LNCAP (cell line): ENCODE data around the gene ERCC8.

ENCODE experiments used
- TF ChIP-seq, protein P1 (sequence below): fragments of 450-650 bp; IDR thresholded peaks from 2 replicates; pipeline ENCODE4 v1.5.1; 2017; ENCODE audit warnings: mild to moderate bottlenecking

The ERCC8 gene

DNA sequence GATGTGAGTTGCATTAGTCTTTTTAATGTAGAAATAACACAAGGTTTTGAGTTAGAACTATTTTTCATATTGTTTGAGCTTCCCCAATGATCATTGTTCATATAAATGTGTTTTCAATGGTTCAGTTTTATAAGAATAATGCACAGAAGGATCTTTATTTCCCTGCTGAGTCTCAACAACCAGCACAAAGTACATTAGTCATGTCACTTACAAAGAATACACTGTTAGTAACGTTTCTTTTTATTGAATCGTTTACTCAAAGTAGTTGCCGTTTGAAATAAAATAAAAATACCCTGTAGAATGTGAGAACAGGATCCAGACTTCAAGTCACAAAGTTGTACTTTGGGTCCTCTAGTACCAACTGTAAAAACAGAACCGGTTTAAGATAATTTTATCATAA is 41.5 kb downstream of the ERCC8 start:
- TF ChIP-seq, protein P1, sequence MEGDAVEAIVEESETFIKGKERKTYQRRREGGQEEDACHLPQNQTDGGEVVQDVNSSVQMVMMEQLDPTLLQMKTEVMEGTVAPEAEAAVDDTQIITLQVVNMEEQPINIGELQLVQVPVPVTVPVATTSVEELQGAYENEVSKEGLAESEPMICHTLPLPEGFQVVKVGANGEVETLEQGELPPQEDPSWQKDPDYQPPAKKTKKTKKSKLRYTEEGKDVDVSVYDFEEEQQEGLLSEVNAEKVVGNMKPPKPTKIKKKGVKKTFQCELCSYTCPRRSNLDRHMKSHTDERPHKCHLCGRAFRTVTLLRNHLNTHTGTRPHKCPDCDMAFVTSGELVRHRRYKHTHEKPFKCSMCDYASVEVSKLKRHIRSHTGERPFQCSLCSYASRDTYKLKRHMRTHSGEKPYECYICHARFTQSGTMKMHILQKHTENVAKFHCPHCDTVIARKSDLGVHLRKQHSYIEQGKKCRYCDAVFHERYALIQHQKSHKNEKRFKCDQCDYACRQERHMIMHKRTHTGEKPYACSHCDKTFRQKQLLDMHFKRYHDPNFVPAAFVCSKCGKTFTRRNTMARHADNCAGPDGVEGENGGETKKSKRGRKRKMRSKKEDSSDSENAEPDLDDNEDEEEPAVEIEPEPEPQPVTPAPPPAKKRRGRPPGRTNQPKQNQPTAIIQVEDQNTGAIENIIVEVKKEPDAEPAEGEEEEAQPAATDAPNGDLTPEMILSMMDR, result no peak

DNA sequence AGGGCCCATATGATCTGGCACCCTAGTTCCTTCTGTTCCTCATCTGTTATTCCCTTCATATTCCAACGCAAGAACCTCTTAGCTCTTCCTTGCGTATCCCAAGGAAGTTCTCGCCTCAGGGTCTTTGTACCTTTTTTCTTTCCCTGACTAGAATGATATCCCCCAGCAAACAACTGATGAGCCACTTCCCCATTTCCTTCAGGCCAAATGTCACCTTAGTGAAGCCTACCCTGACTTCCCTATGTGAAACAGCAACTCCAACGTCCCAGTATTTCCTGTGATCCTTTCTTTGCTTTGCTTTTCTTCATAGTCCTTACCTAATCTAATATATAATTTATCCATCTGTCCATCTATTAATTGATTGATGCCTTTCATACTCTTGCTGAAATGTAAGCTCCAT is 47.9 kb downstream of the ERCC8 start:
- TF ChIP-seq, protein P1, result no peak

DNA sequence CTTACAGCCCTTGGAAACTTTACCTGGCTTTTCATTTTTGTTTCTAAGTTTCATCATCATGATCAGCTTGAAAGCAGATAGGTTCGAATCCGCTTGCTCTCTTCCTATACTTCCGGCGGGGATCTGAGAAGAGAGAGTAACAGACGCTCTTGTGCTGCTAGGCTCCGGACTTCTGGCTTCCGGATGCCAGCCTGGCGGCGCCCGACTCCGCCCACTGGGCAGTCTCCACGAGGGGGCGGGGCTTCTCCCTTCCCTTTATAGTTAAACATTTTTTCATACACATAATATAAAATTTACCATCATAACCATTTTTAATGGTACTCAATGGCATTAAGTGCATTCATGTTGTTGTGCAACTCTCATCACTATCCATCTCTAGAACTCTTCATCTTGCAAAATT is 51.3 kb downstream of the ERCC8 start:
- TF ChIP-seq, protein P1, result no peak

DNA sequence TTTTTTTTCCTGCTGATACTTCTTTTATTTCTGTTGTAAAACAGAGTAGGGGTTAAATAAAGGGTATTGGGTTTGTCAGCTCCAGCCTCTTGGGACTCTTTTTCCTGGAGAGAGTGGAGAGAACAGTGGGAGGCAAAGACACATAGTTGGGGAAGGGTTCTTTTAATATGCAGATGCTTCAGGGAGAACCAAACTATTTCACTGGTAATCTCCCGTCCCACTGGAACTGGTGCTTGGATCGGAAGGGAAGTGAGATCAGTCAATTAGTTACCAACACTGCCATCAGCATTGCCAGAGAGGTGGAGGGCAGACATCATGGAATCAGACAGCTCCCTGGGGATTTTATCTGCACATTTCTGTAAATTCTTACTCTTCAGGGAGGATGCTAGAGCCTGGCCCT is 53.2 kb downstream of the ERCC8 start:
- TF ChIP-seq, protein P1, result no peak

DNA sequence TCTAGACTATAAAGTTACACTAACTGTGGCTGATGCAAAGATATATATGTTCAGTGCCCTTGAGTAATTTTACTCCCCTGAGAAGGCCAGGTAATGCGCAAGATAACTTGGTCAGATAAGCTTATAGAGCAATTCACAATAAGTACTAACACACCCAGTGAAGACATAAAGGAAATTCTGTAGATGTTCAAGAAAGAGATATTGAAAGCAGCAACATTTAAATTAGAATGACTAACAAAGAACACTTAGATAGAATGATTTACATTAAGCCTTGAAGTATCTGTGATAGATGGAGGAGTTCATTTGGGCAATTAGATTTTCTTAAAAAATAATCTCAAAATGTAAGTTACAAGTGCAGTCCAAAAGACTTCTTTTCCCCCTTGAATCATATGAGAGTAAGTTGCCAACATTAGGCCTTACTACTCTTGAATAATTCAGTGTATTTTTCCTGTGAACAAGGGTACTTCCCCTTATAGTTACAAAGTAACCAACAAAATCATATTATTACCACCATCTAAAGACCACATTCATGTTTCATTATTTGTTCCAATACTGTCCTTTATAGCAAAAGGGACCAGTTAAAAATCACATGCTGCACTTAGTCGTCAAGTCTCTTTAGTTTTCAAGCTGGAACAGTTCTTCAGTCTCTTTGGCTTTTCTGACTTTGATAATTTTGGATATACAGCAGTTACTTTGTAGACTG is 56.4 kb downstream of the ERCC8 start:
- TF ChIP-seq, protein P1, result no peak

DNA sequence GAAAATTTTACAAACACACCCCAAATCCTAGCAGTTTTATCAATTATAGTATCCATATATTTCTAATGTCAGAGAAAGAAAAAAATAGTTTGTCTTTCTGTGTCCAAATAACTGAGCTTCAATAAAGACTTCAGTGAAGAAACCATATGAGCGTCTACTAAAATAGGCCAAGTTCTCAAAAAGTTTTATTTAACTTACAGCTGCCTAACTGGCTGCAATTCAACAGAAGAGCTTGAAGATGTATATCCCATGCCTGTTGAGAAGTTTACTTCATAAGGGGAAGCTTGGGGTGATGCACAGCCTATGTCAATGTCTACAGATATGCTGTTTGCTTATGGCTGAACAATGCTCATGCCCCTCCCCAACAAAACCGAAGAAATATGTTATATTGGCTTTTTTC is 57.1 kb downstream of the ERCC8 start:
- TF ChIP-seq, protein P1, result no peak

DNA sequence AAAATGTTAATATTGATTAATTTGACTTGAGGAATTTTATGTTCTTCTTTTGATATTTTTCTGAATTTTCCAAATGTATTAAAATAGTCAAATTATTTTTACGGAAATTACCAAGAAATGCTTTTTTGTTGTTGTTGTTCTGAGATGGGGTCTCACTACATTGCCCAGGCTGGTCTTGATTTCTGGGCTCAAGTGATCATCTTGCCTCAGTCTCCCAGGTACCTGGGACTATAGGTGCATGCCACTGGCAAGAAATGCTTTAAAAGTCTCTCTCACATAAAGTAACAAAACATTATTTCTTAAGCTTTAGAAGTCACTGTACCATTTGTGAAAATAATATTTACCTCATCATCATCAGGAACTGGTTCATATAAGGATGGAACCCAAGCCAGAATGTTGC is 57.8 kb downstream of the ERCC8 start:
- TF ChIP-seq, protein P1, result no peak

DNA sequence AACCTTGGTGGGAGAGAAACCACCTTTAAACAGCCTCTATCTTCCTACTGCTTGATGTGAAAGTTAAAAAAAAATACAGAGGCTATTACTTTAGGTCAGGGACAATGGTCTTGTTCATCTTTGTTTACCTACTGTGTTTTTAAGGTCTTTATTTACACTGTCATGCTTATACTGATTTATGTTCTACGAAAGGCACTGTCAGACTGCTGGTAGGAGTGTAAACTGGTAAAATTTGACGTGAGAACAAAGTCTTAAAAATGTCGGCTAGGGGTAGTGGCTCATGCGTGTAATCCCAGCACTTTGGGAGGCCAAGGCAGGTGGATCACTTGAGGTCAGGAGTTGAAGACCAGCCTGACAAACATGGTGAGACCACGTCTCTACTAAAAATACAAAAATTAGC is 58.7 kb downstream of the ERCC8 start:
- TF ChIP-seq, protein P1, result no peak
